GM12875 (cell line): ENCODE results near the gene CDHR2.

ENCODE experiments used
- H3K4me3 ChIP-seq: one replicate; pipeline ENCODE4 v1.5.1; 2011; ENCODE audit warnings: low read depth, low read length, control low read depth
- CTCF ChIP-seq: IDR thresholded peaks from 2 replicates; pipeline ENCODE4 v1.5.1; 2011; ENCODE audit warnings: low read depth, mild to moderate bottlenecking, control low read depth, inconsistent platforms, low read length, moderate library complexity, borderline replicate concordance; ENCODE audit not compliant: insufficient read depth

CDHR2 gene

GRCh38 chr5:176640616-176641015 is 91.5 kb downstream of the CDHR2 start:
- TF ChIP-seq CTCF, result no peak

GRCh38 chr5:176642675-176643490 is 93.7 kb downstream of the CDHR2 start:
- H3K4me3 ChIP-seq, result no peak overlapping the region
- TF ChIP-seq CTCF, result no peak

More at GRCh38 chr5:176640616-176641015, 91.5 kb downstream of the CDHR2 start:
- H3K4me3 ChIP-seq, result no peak overlapping the region

GRCh38 chr5:176643491-176644219 is 94.5 kb downstream of the CDHR2 start:
- TF ChIP-seq CTCF, result no peak
- H3K4me3 ChIP-seq, result no peak overlapping the region

GRCh38 chr5:176644294-176644693 is 95.2 kb downstream of the CDHR2 start:
- no peak overlapping the region for H3K4me3 ChIP-seq
- no peak for TF ChIP-seq CTCF

- no peak overlapping the region for H3K4me3 ChIP-seq
- no peak for TF ChIP-seq CTCF
Observed at GRCh38 chr5:176644878-176645670, 95.9 kb downstream of the CDHR2 start.
